Measurements from ENCODE around the gene EEF1B2.

GRCh38 chr2:206160807-206161179 lies 1.1 kb downstream of the EEF1B2 start:
- TF ChIP-seq CTCF (IDR thresholded peaks at IDR 0.05) = no peak
- no peak for TF ChIP-seq EZH2phosphoT487 (IDR thresholded peaks at IDR 0.05)

Measured in neural progenitor cell (in vitro differentiated cells).